Measurements from ENCODE around the gene NLRP9. TPM values are rescaled to one million over a fixed set of nuclear protein-coding genes. Genes with fewer than 3 reads are reported as not detected.

Gene NLRP9
- total and polyA plus RNA-seq, 2 experiments from 2014 or later, result not detected

DNA sequence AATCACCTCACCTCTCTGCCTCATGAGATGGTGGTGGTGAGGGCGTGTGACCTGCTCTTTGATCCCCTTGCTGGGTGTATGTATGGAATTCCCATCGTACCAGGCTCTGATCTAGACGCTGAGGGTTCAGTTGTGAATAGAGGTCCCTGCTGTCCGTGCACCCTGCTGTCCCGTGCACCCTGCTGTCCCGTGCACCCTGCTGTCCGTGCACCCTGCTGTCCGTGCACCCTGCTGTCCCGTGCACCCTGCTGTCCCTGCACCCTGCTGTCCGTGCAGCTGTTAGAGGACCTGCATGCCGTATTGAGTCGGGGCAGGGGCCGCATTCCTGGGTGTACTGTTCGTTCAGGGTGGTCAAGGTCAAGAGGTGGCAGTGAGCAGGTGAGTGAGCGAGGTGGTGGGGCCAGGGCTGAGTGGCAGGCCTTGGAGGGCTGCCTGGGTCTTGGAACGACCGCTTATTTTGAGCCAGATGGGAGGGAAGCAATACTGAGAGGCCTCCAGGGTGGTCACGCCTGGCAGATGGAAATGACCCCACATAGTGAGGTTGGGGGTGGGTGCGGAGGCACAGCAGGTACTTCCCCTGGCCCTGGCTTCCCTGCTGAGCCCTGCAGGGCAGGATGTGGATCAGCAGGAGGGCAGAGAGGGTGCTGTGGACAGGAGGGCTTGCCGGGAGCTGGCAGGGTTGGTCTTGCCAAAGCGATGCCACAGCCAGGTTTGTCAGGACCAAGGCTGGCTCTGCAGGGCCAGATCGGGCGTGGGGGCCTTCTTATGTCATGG, 67.7 kb downstream of the NLRP9 start:
- Histone ChIP-seq H3K4me1 (ENCODE audit: insufficient read depth) (peaks cover 19% of the 10 kb centered on the region), H3K4me2 (no peak overlapping the region), H3K36me3 (replicated peaks; ENCODE audit: insufficient read depth, low read depth) (no peaks in the 10 kb centered on the region), H3K9me2 (replicated peaks; ENCODE audit: insufficient read depth) (no peaks in the 10 kb centered on the region), H2AFZ (no peak overlapping the region), H3K4me3 (no peak overlapping the region), H4K20me1 (ENCODE audit: insufficient read depth, poor library complexity, severe bottlenecking) (peaks cover 76% of the 10 kb centered on the region), H3K9me3 (ENCODE audit: low read depth) (no peaks in the 10 kb centered on the region), H3K27ac (no peak overlapping the region), H3K79me2 (peaks cover 85% of the 10 kb centered on the region), H3K27me3 (no peaks in the 10 kb centered on the region)
- no peak for TF ChIP-seq CTCF (IDR thresholded peaks at IDR 0.05; ENCODE audit: poor library complexity)
- TF ChIP-seq EZH2 (IDR thresholded peaks at IDR 0.05; ENCODE audit: borderline replicate concordance), result no peak
- no peak for TF ChIP-seq EZH2phosphoT487 (IDR thresholded peaks at IDR 0.05; ENCODE audit: low read depth, severe bottlenecking, unreplicated experiment)
- DNase-seq (ENCODE audit: low spot score), result no peak
- WGBS (ENCODE audit: low lambda C conversion rate, missing lambda C conversion rate), result 89% methylated on average over 23 of the region's 23 CpGs

GRCh38 chr19:55669418-55670279, 68.6 kb downstream of the NLRP9 start:
- peaks cover 19% of the 10 kb centered on the region for H3K4me1 ChIP-seq (ENCODE audit: insufficient read depth)
- TF ChIP-seq EZH2phosphoT487 (IDR thresholded peaks at IDR 0.05; ENCODE audit: low read depth, severe bottlenecking, unreplicated experiment), result no peak
- TF ChIP-seq CTCF (IDR thresholded peaks at IDR 0.05; ENCODE audit: poor library complexity), result no peak
- no peak for TF ChIP-seq EZH2 (IDR thresholded peaks at IDR 0.05; ENCODE audit: borderline replicate concordance)
- H4K20me1 ChIP-seq (ENCODE audit: insufficient read depth, poor library complexity, severe bottlenecking), result peaks cover 76% of the 10 kb centered on the region

DNA sequence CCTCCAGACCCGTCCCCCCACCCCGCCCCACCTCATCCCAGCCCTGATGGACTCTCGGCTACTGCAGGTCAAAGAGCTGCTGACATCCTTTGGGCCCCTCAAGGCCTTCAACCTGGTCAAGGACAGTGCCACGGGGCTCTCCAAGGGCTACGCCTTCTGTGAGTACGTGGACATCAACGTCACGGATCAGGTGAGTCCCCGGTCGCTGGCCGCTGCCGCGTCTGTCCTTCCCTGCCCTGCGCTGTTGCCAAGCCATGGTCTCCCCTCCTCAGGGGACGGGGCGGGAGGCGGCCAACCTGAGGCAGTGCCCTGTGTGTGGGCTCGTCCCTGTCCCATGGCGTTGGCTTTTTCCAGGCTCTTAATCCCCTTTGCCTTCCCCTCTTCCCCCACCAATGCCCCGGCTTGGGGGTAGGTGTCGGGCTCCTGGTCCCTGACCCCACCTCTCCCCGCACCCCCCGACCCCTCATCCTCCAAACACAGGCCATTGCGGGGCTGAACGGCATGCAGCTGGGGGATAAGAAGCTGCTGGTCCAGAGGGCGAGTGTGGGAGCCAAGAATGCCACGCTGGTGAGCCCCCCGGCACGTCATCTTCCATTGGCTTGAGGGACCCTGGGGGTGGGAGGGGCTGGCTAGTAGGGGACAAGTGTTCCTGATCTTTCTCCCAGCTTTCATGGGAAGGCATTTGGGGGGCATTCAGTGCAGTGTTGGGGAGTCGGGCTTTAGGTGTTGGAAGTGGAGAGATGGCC, 69.4 kb downstream of the NLRP9 start:
- Histone ChIP-seq H2AFZ (no peak overlapping the region), H3K9me2 (replicated peaks; ENCODE audit: insufficient read depth) (no peaks in the 10 kb centered on the region), H3K9me3 (ENCODE audit: low read depth) (no peaks in the 10 kb centered on the region), H3K36me3 (replicated peaks; ENCODE audit: insufficient read depth, low read depth) (no peaks in the 10 kb centered on the region), H3K27me3 (no peaks in the 10 kb centered on the region), H3K27ac (peak overlapping the region; percentile 75), H3K4me3 (no peak overlapping the region), H3K79me2 (peaks cover 86% of the 10 kb centered on the region), H3K4me1 (ENCODE audit: insufficient read depth) (peaks cover 15% of the 10 kb centered on the region), H4K20me1 (ENCODE audit: insufficient read depth, poor library complexity, severe bottlenecking) (peaks cover 82% of the 10 kb centered on the region), H3K4me2 (peak overlapping the region; percentile 66)
- DNase-seq (ENCODE audit: low spot score), result no peak
- no peak for TF ChIP-seq CTCF (IDR thresholded peaks at IDR 0.05; ENCODE audit: poor library complexity)
- WGBS (ENCODE audit: low lambda C conversion rate, missing lambda C conversion rate), result 97% methylated on average over 27 of the region's 30 CpGs

More at GRCh38 chr19:55669418-55670279, 68.6 kb downstream of the NLRP9 start:
- H3K4me2 ChIP-seq, result no peak overlapping the region
- H3K36me3 ChIP-seq (replicated peaks; ENCODE audit: insufficient read depth, low read depth), result no peaks in the 10 kb centered on the region
- H3K9me3 ChIP-seq (ENCODE audit: low read depth), result no peaks in the 10 kb centered on the region
- DNase-seq (ENCODE audit: low spot score), result no peak
- H3K27me3 ChIP-seq, result no peaks in the 10 kb centered on the region
- 90% methylated on average over 33 of the region's 43 CpGs for WGBS (ENCODE audit: low lambda C conversion rate, missing lambda C conversion rate)
- no peak overlapping the region for H3K4me3 ChIP-seq
- no peak overlapping the region for H3K27ac ChIP-seq
- H2AFZ ChIP-seq, result no peak overlapping the region
- H3K79me2 ChIP-seq, result peaks cover 83% of the 10 kb centered on the region
- H3K9me2 ChIP-seq (replicated peaks; ENCODE audit: insufficient read depth), result no peaks in the 10 kb centered on the region
